ENCODE results near the gene TSTD1. TPM values are rescaled to one million over a fixed set of nuclear protein-coding genes. Genes with fewer than 3 reads are reported as not detected.

Gene TSTD1
- total RNA-seq, 1 experiment from 2014 or later = 116 TPM

DNA sequence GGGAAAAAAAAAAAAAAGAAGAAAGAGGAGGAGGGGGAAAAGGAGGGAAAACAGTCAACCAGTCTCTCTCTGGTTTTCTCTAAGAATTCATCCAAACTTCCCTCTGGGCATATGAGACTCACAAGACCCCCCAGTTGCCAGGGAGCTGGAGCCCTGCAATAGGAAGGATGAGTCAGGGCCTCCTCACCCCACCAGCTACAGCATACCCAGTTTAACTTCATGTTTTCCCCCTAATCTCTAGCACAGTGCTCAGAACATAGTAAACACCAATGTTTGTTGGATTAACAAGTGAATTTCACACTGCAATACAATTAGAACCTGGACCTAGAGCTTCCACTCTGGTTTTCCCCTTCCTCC, 25.7 kb downstream of the TSTD1 start:
- no peaks in the 10 kb centered on the region for H3K9me2 ChIP-seq (ENCODE audit: insufficient read depth)
- POLR2A ChIA-PET = interaction anchor here (2.3 kb wide), 1 partner anchor 8 kb away, joined by 15 read pairs; the partner anchor contains the start of gene F11R
- no peak overlapping the region for H2AFZ ChIP-seq (ENCODE audit: low read depth, low read length, poor library complexity, severe bottlenecking)
- no TSS peak for BruUV-seq (replicated peaks)
- no peak overlapping the region for H3K27ac ChIP-seq (ENCODE audit: low read depth, low read length)
- no peak overlapping the region for H3K9ac ChIP-seq (ENCODE audit: low read length)
- no peaks in the 10 kb centered on the region for H3K27me3 ChIP-seq (ENCODE audit: insufficient read depth, low read length)
- no peak overlapping the region for H3K4me2 ChIP-seq (ENCODE audit: low read length)
- ATAC-seq = no peak; the same call in 1 of the 2 replicates
- TF ChIP-seq, protein P1, sequence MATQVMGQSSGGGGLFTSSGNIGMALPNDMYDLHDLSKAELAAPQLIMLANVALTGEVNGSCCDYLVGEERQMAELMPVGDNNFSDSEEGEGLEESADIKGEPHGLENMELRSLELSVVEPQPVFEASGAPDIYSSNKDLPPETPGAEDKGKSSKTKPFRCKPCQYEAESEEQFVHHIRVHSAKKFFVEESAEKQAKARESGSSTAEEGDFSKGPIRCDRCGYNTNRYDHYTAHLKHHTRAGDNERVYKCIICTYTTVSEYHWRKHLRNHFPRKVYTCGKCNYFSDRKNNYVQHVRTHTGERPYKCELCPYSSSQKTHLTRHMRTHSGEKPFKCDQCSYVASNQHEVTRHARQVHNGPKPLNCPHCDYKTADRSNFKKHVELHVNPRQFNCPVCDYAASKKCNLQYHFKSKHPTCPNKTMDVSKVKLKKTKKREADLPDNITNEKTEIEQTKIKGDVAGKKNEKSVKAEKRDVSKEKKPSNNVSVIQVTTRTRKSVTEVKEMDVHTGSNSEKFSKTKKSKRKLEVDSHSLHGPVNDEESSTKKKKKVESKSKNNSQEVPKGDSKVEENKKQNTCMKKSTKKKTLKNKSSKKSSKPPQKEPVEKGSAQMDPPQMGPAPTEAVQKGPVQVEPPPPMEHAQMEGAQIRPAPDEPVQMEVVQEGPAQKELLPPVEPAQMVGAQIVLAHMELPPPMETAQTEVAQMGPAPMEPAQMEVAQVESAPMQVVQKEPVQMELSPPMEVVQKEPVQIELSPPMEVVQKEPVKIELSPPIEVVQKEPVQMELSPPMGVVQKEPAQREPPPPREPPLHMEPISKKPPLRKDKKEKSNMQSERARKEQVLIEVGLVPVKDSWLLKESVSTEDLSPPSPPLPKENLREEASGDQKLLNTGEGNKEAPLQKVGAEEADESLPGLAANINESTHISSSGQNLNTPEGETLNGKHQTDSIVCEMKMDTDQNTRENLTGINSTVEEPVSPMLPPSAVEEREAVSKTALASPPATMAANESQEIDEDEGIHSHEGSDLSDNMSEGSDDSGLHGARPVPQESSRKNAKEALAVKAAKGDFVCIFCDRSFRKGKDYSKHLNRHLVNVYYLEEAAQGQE (IDR thresholded peaks at IDR 0.05; ENCODE audit: low read depth) = no peak
- TF ChIP-seq SIN3A (IDR thresholded peaks at IDR 0.05; ENCODE audit: low read depth) (no peak), EGR1 (IDR thresholded peaks at IDR 0.05; ENCODE audit: low read depth) (no peak), ZFX (IDR thresholded peaks at IDR 0.05) (no peak), CEBPB (IDR thresholded peaks at IDR 0.05; ENCODE audit: low read depth) (no peak), ATF3 (IDR thresholded peaks at IDR 0.05) (no peak), ELF1 (IDR thresholded peaks at IDR 0.05; ENCODE audit: borderline replicate concordance, low read depth) (no peak), YY1 (IDR thresholded peaks at IDR 0.05; ENCODE audit: extremely low read depth, insufficient replicate concordance, low read depth, low read length) (no peak)
- H3K79me2 ChIP-seq (ENCODE audit: insufficient read depth, low read length) = peaks cover 87% of the 10 kb centered on the region
- RAD21 ChIA-PET (ENCODE audit: low non-redundant PET in 1 of 2, low total read pairs in 2 of 2, uncharacterized antibody in 2 of 2, unreplicated experiment in 2 of 2) = no interaction called here
- intact Hi-C loops (cut with micrococcal nuclease) = no loop called here
- CTCF ChIA-PET = no interaction called here
- H3K36me3 ChIP-seq (ENCODE audit: control insufficient read depth in 1 of 2, insufficient read depth in 2 of 2, low read length in 2 of 2) = peaks cover 0 to 2% of the 10 kb centered on the region in 2 experiments; a peak in 2 of 4 replicates
- no peak overlapping the region for H3K4me3 ChIP-seq (replicated peaks in 1 of 2; ENCODE audit: low read depth in 1 of 2, low read length in 2 of 2)
- peaks cover 0 to 15% of the 10 kb centered on the region in 2 experiments; a peak in 2 of 4 replicates for H3K4me1 ChIP-seq (ENCODE audit: control insufficient read depth in 1 of 2, insufficient read depth in 2 of 2, low read length in 2 of 2)
- no peaks in the 10 kb centered on the region for H3K9me3 ChIP-seq (ENCODE audit: control insufficient read depth in 1 of 2, insufficient read depth in 1 of 2, low read depth in 1 of 2, low read length in 2 of 2)
- no peak for DNase-seq (ENCODE audit: low read depth, low spot score)
- H4K20me1 ChIP-seq (ENCODE audit: insufficient read depth) = peaks cover 6% of the 10 kb centered on the region
